GM19438 (cell line): ENCODE measurements around the gene APBB2.

Experiments used
- ATAC-seq: cut with Tn5 transposase; IDR thresholded peaks from one replicate; pipeline ENCODE4 v1.9.1; 2021; ENCODE audit warnings: low read depth; ENCODE audit not compliant: unreplicated experiment

Gene APBB2

GRCh38 chr4:40881851-40882250 is 332.5 kb downstream of the APBB2 start:
- ATAC-seq, result no peak

- no peak for ATAC-seq
These were observed 333.2 kb downstream of the APBB2 start for GRCh38 chr4:40881096-40881495.

- no peak for ATAC-seq
These were observed 335.7 kb downstream of the APBB2 start for GRCh38 chr4:40878548-40879055.

- no peak for ATAC-seq
These were observed 337.3 kb downstream of the APBB2 start for GRCh38 chr4:40877081-40877480.

GRCh38 chr4:40875507-40876150 is 338.7 kb downstream of the APBB2 start:
- ATAC-seq, result no peak

GRCh38 chr4:40874901-40875300 is 339.4 kb downstream of the APBB2 start:
- ATAC-seq, result no peak

- ATAC-seq, result no peak
These were observed 340.0 kb downstream of the APBB2 start for GRCh38 chr4:40874331-40874730.

- no peak for ATAC-seq
These were observed 342.6 kb downstream of the APBB2 start for GRCh38 chr4:40871695-40872250.

- ATAC-seq, result no peak
These were observed 344.2 kb downstream of the APBB2 start for GRCh38 chr4:40870150-40870549.

GRCh38 chr4:40865696-40866095 is 348.6 kb downstream of the APBB2 start:
- no peak for ATAC-seq

- no peak for ATAC-seq
These were observed 349.8 kb downstream of the APBB2 start for GRCh38 chr4:40864531-40864930.

GRCh38 chr4:40858962-40859361 is 355.4 kb downstream of the APBB2 start:
- ATAC-seq, result no peak

- ATAC-seq, result no peak
These were observed 356.4 kb downstream of the APBB2 start for GRCh38 chr4:40857956-40858355.

GRCh38 chr4:40856840-40857362 is 357.4 kb downstream of the APBB2 start:
- ATAC-seq, result peak; percentile 98

GRCh38 chr4:40856277-40856839 is 358.0 kb downstream of the APBB2 start:
- ATAC-seq, result no peak

GRCh38 chr4:40850496-40850895 is 363.8 kb downstream of the APBB2 start:
- ATAC-seq, result no peak

- ATAC-seq, result no peak
These were observed 365.4 kb downstream of the APBB2 start for GRCh38 chr4:40848940-40849339.

- ATAC-seq, result no peak
These were observed 366.1 kb downstream of the APBB2 start for GRCh38 chr4:40848251-40848650.

- ATAC-seq, result no peak
These were observed 367.8 kb downstream of the APBB2 start for GRCh38 chr4:40846532-40846931.

- no peak for ATAC-seq
These were observed 369.0 kb downstream of the APBB2 start for GRCh38 chr4:40845154-40845835.

GRCh38 chr4:40844261-40844660 is 370.1 kb downstream of the APBB2 start:
- ATAC-seq, result no peak
